CD14-positive monocyte (primary cell): ENCODE results near the gene SRMS. TPM values are rescaled to one million over a fixed set of nuclear protein-coding genes. Genes with fewer than 3 reads are reported as not detected.

ENCODE experiments used
- DNase-seq, 3 donors: peaks; one replicate each; pipeline ENCODE4 v3.0.0-alpha.2; 2011 to 2022
- H2AFZ ChIP-seq: 2 replicates; pipeline ENCODE4 v1.6.0; 2012; ENCODE audit warnings: mild to moderate bottlenecking, low read depth, low read length, inconsistent platforms; ENCODE audit not compliant: insufficient read depth, poor library complexity, severe bottlenecking
- H3K27ac ChIP-seq, 2 donors: 1 replicate in 1 of 2; 2 replicates in 1 of 2; pipeline ENCODE4 v1.5.1; 2012 to 2013; ENCODE audit warnings: low read length in 2 of 2, control low read depth in 1 of 2, inconsistent platforms in 1 of 2, low read depth in 1 of 2, mild to moderate bottlenecking in 1 of 2
- H3K27me3 ChIP-seq, 2 donors: one replicate each; pipeline versions ENCODE4 v1.6.0 to v1.6.1; 2011 to 2013; ENCODE audit warnings: low read length in 2 of 2; ENCODE audit not compliant: control insufficient read depth in 2 of 2, insufficient read depth in 2 of 2
- H3K36me3 ChIP-seq, 2 donors: replicated peaks in 1 of 2; 1 replicate in 1 of 2; 2 replicates in 1 of 2; pipeline versions ENCODE4 v1.5.1 to v1.6.1; 2012 to 2013; ENCODE audit warnings: low read length in 2 of 2, control low read depth in 1 of 2, inconsistent platforms in 1 of 2, mild to moderate bottlenecking in 1 of 2; ENCODE audit not compliant: insufficient read depth in 2 of 2, control insufficient read depth in 1 of 2
- H3K4me1 ChIP-seq, 2 donors: 1 replicate in 1 of 2; 2 replicates in 1 of 2; pipeline versions ENCODE4 v1.5.1 to v1.6.1; 2012 to 2013; ENCODE audit warnings: low read length in 2 of 2, control low read depth in 1 of 2, inconsistent platforms in 1 of 2, mild to moderate bottlenecking in 1 of 2, moderate library complexity in 1 of 2; ENCODE audit not compliant: insufficient read depth in 2 of 2, control insufficient read depth in 1 of 2
- H3K4me2 ChIP-seq: replicated peaks from 2 replicates; pipeline ENCODE3; 2012; ENCODE audit warnings: low read length, moderate library complexity, mild to moderate bottlenecking; ENCODE audit not compliant: poor library complexity, severe bottlenecking; ENCODE audit errors: extremely low read depth
- H3K4me3 ChIP-seq, 3 experiments: fragments of 200-600 bp in 1 of 3; sonication (generic) in 1 of 3; replicated peaks in 1 of 3; 1 replicate in 2 of 3; 2 replicates in 1 of 3; pipeline ENCODE4 v1.5.1; 2011 to 2013; ENCODE audit warnings: low read length in 3 of 3, mild to moderate bottlenecking in 3 of 3, control low read depth in 2 of 3, low read depth in 2 of 3, inconsistent platforms in 1 of 3, moderate library complexity in 1 of 3
- H3K79me2 ChIP-seq: 2 replicates; pipeline ENCODE4 v1.6.0; 2012; ENCODE audit warnings: mild to moderate bottlenecking, control low read depth, inconsistent platforms, low read length, moderate library complexity; ENCODE audit not compliant: insufficient read depth
- H3K9ac ChIP-seq: 2 replicates; pipeline ENCODE4 v1.6.0; 2017; ENCODE audit warnings: low read length, mild to moderate bottlenecking; ENCODE audit not compliant: insufficient read depth, poor library complexity, severe bottlenecking
- H3K9me3 ChIP-seq, 2 donors: replicated peaks in 1 of 2; 1 replicate in 1 of 2; 2 replicates in 1 of 2; pipeline versions ENCODE4 v1.5.1 to v1.6.1; 2012 to 2013; ENCODE audit warnings: low read length in 2 of 2, control low read depth in 1 of 2; ENCODE audit not compliant: control insufficient read depth in 1 of 2, insufficient read depth in 1 of 2
- H4K20me1 ChIP-seq: 2 replicates; pipeline ENCODE4 v1.6.0; 2012; ENCODE audit warnings: mild to moderate bottlenecking, low read length, control low read depth, moderate library complexity; ENCODE audit not compliant: insufficient read depth
- H3K27ac Mint-ChIP-seq, 7 donors: one replicate each; pipeline ENCODE4 v1.8.0; 2020; ENCODE audit warnings: mild to moderate bottlenecking in 7 of 7, mixed read lengths in 7 of 7, moderate library complexity in 6 of 7, inconsistent platforms in 2 of 7
- H3K27me3 Mint-ChIP-seq, 3 donors: one replicate each; pipeline ENCODE4 v1.8.0; 2021 to 2022; ENCODE audit warnings: low read depth in 3 of 3, mild to moderate bottlenecking in 3 of 3, mixed read lengths in 3 of 3, moderate library complexity in 3 of 3, inconsistent platforms in 1 of 3
- H3K36me3 Mint-ChIP-seq, 2 donors: one replicate each; pipeline ENCODE4 v1.8.0; 2020; ENCODE audit warnings: mixed read lengths in 2 of 2, inconsistent platforms in 1 of 2, mild to moderate bottlenecking in 1 of 2
- H3K4me1 Mint-ChIP-seq: one replicate; pipeline ENCODE4 v1.8.0; 2020; ENCODE audit warnings: mild to moderate bottlenecking, mixed read lengths
- H3K4me3 Mint-ChIP-seq, 2 donors: one replicate each; pipeline ENCODE4 v1.8.0; 2020; ENCODE audit warnings: mild to moderate bottlenecking in 2 of 2, mixed read lengths in 2 of 2, moderate library complexity in 1 of 2
- H3K9me3 Mint-ChIP-seq, 7 donors: one replicate each; pipeline ENCODE4 v1.8.0; 2020 to 2022; ENCODE audit warnings: mixed read lengths in 7 of 7, mild to moderate bottlenecking in 6 of 7, moderate library complexity in 6 of 7, inconsistent platforms in 2 of 7
- CTCF ChIP-seq: fragments of 200-600 bp; IDR thresholded peaks from one replicate; pipeline ENCODE4 v1.8.0; 2022; ENCODE audit warnings: antibody characterized with exemption, mild to moderate bottlenecking
- WGBS: methylation state at CpG from one replicate; pipeline ENCODE4 v1.1.5; 2013; ENCODE audit warnings: missing lambda C conversion rate; ENCODE audit not compliant: insufficient coverage; 5-methylcytosine and 5-hydroxymethylcytosine counted together
- intact Hi-C, 2 donors: fragments of 100-400 bp; cut with micrococcal nuclease; formaldehyde crosslinking; loops; one replicate each; pipeline versions ENCODE4 v1.15.0 to v1.15.1; 2023
- polyA plus RNA-seq, 3 donors: library from polyadenylated mRNA; depleted of rRNA in 1 of 3; unstranded in 2 of 3; stranded (reverse) in 1 of 3; fragments of 300-500 nt in 2 of 3; fragments of >200 nt in 1 of 3; fragmentation: Illumina TruSeq in 2 of 3; gene quantifications; 1 replicate in 2 of 3; 2 replicates in 1 of 3; pipeline ENCODE4 v1.2.3, GENCODE V29; 2012 to 2021

SRMS gene
- polyA plus RNA-seq, 3 donors, result not detected

DNA sequence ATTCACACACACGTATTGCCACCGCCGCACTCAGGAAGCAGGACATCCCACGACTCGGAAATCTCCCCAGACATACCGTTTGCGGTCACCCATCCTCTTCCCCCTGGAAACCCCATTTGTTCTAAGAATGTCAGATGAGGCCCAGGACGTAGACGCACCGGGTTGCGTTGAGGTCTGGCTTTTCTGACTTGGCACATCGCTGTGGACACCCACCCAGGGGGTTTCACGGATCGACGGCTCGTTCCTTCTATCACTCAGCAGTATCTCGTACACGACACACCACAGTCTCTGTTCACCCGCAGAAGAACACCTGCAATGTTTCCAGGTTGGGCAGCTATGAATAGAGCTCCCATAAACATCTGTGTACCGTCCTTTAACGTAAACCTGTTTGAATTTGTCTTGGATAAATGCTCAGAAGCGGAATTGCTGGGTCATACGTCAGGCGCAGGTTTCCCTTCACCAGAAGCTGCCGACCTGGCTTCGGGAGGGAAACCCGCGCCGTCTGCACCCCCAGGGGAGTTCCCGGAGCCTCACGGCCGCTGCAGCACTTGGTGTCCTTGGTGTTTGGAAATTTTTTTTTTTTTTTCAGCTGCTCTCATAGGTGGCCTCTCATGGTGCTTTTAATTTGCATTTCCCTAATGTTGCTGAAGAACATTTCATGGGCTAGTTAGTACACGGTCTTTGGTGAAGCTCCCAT, 39.3 kb downstream of the SRMS start:
- Histone ChIP-seq H3K27me3 (peaks cover 0 to 17% of the 10 kb centered on the region in 2 donors), H3K4me2 (no peak overlapping the region)
- H3K27ac Mint-ChIP-seq, result no peak overlapping the region

More for the DNA sequence above, 39.3 kb downstream of the SRMS start:
- H3K79me2 ChIP-seq, result no peaks in the 10 kb centered on the region
- no peak overlapping the region for H2AFZ ChIP-seq
- peaks cover 27 to 60% (median 29%) of the 10 kb centered on the region in 3 donors for H3K27me3 Mint-ChIP-seq
- no peak overlapping the region for H3K27ac ChIP-seq
- peaks cover 0 to 4% of the 10 kb centered on the region in 2 donors for H3K4me1 ChIP-seq
- peaks cover 16 to 30% (median 22%) of the 10 kb centered on the region in 7 donors for H3K9me3 Mint-ChIP-seq
- no peak overlapping the region for H3K9ac ChIP-seq
- no peak for DNase-seq
- intact Hi-C loops, result no loop called here
- H3K4me3 ChIP-seq, result no peak overlapping the region
- H4K20me1 ChIP-seq, result no peaks in the 10 kb centered on the region
- peaks cover 16 to 22% of the 10 kb centered on the region in 2 donors for H3K9me3 ChIP-seq
- H3K4me3 Mint-ChIP-seq, result no peak overlapping the region
- peaks cover 5% of the 10 kb centered on the region for H3K4me1 Mint-ChIP-seq
- WGBS, result 81% methylated on average over 27 of the region's 33 CpGs
- H3K36me3 ChIP-seq, result no peaks in the 10 kb centered on the region
- no peak for TF ChIP-seq CTCF
- no peaks in the 10 kb centered on the region for H3K36me3 Mint-ChIP-seq
